Astrocyte of the spinal cord (primary cell): ENCODE results near the gene C1D.

Experiments
- DNase-seq: peaks from one replicate; pipeline ENCODE4 v3.0.0; 2011; ENCODE audit warnings: low read depth, low spot score
- H3K4me3 ChIP-seq: 2 replicates; pipeline ENCODE4 v1.5.1; 2011; ENCODE audit warnings: low read depth, mild to moderate bottlenecking, low read length, moderate library complexity
- CTCF ChIP-seq: IDR thresholded peaks from 2 replicates; pipeline ENCODE4 v1.5.1; 2012; ENCODE audit warnings: low read depth, mild to moderate bottlenecking, low read length, inconsistent platforms
- in situ Hi-C: cut with HindIII; loops from 2 replicates; pipeline ENCODE4 v1.10.0; 2017; ENCODE audit warnings: low sequenced_read_pairs

Gene C1D

GRCh38 chr2:68039317-68039716, 23.5 kb downstream of the C1D start:
- no peak for TF ChIP-seq CTCF
- in situ Hi-C loops: no loop called here
- no peak overlapping the region for H3K4me3 ChIP-seq
- DNase-seq: no peak

GRCh38 chr2:68032702-68033101, 30.1 kb downstream of the C1D start:
- TF ChIP-seq CTCF: no peak
- no peak for DNase-seq
- in situ Hi-C loops: no loop called here
- H3K4me3 ChIP-seq: no peak overlapping the region

- TF ChIP-seq CTCF: peak; percentile 53
- in situ Hi-C loops: no loop called here
- DNase-seq: peak; percentile 72
- no peak overlapping the region for H3K4me3 ChIP-seq
These were observed 31.2 kb downstream of the C1D start for GRCh38 chr2:68031542-68032160.

GRCh38 chr2:68031043-68031442, 31.8 kb downstream of the C1D start:
- no peak overlapping the region for H3K4me3 ChIP-seq
- TF ChIP-seq CTCF: no peak
- in situ Hi-C loops: no loop called here
- DNase-seq: peak; percentile 9

GRCh38 chr2:68030529-68030928, 32.3 kb downstream of the C1D start:
- TF ChIP-seq CTCF: no peak
- H3K4me3 ChIP-seq: no peak overlapping the region
- in situ Hi-C loops: no loop called here
- no peak for DNase-seq

- DNase-seq: no peak
- TF ChIP-seq CTCF: no peak
- in situ Hi-C loops: no loop called here
- H3K4me3 ChIP-seq: no peak overlapping the region
These were observed 34.8 kb downstream of the C1D start for GRCh38 chr2:68027959-68028358.

- TF ChIP-seq CTCF: no peak
- no peak for DNase-seq
- in situ Hi-C loops: no loop called here
These were observed 38.4 kb downstream of the C1D start for GRCh38 chr2:68024450-68024849.

More at GRCh38 chr2:68024450-68024849, 38.4 kb downstream of the C1D start:
- H3K4me3 ChIP-seq: no peak overlapping the region
